Esophagus (tissue), 2 donors: ENCODE measurements around the gene COL8A1. TPM values are rescaled to one million over a fixed set of nuclear protein-coding genes. Genes with fewer than 3 reads are reported as not detected.

Source experiments
- H3K27ac ChIP-seq, 2 donors: one replicate each; pipeline ENCODE4 v1.5.1; 2013; ENCODE audit warnings: low read depth in 2 of 2, mild to moderate bottlenecking in 2 of 2, inconsistent platforms in 1 of 2, low read length in 1 of 2, moderate library complexity in 1 of 2
- H3K27me3 ChIP-seq, 2 donors: one replicate each; pipeline ENCODE4 v1.6.1; 2013; ENCODE audit warnings: low read length in 2 of 2, control low read depth in 1 of 2, mild to moderate bottlenecking in 1 of 2; ENCODE audit not compliant: insufficient read depth in 2 of 2, control insufficient read depth in 1 of 2
- H3K36me3 ChIP-seq, 2 donors: one replicate each; pipeline ENCODE4 v1.6.1; 2013; ENCODE audit warnings: low read length in 1 of 2; ENCODE audit not compliant: control insufficient read depth in 2 of 2, insufficient read depth in 2 of 2
- H3K4me1 ChIP-seq, 2 donors: one replicate each; pipeline ENCODE4 v1.6.1; 2013; ENCODE audit warnings: low read length in 1 of 2; ENCODE audit not compliant: control insufficient read depth in 2 of 2, insufficient read depth in 2 of 2
- H3K4me3 ChIP-seq, 2 donors: one replicate each; pipeline ENCODE4 v1.5.1; 2013; ENCODE audit warnings: low read length in 2 of 2, mild to moderate bottlenecking in 2 of 2, low read depth in 1 of 2, moderate library complexity in 1 of 2
- H3K9me3 ChIP-seq, 2 donors: one replicate each; pipeline ENCODE4 v1.6.1; 2013; ENCODE audit warnings: mild to moderate bottlenecking in 2 of 2, low read depth in 1 of 2, low read length in 1 of 2, moderate library complexity in 1 of 2; ENCODE audit not compliant: control insufficient read depth in 2 of 2, insufficient read depth in 1 of 2
- WGBS, 2 donors: extraction: QIAGEN DNeasy Blood & Tissue Kit; methylation state at CpG; one replicate each; pipeline ENCODE4 v1.1.7; 2013; 5-methylcytosine and 5-hydroxymethylcytosine counted together
- polyA plus RNA-seq, 2 donors: library from polyadenylated mRNA; stranded (reverse); fragments of 200-250 nt; gene quantifications; one replicate each; pipeline ENCODE4 v1.2.3, GENCODE V29; 2013
- donor health status: healthy with polysubstance abuse.
- donor health status: Bipolar disorder and iron deficiency.

Gene COL8A1
- polyA plus RNA-seq, 2 donors, result 0.84 to 1.4 TPM

- Histone ChIP-seq H3K27me3 (no peaks in the 10 kb centered on the region), H3K27ac (no peak overlapping the region), H3K9me3 (no peaks in the 10 kb centered on the region), H3K4me3 (no peak overlapping the region), H3K4me1 (no peaks in the 10 kb centered on the region), H3K36me3 (no peaks in the 10 kb centered on the region)
- WGBS, 2 donors, result 63 to 72% methylated on average over 2 of the region's 2 CpGs
Observed at GRCh38 chr3:99698932-99699331, 60.5 kb downstream of the COL8A1 start.

GRCh38 chr3:99699841-99700240, 61.4 kb downstream of the COL8A1 start:
- H3K4me1 ChIP-seq, result no peaks in the 10 kb centered on the region
- no peak overlapping the region for H3K27ac ChIP-seq
- H3K36me3 ChIP-seq, result no peaks in the 10 kb centered on the region
- WGBS, 2 donors, result 85 to 86% methylated on average over 9 of the region's 9 CpGs
- H3K27me3 ChIP-seq, result no peaks in the 10 kb centered on the region
- no peak overlapping the region for H3K4me3 ChIP-seq
- no peaks in the 10 kb centered on the region for H3K9me3 ChIP-seq

- 83 to 86% methylated on average over 8 of the region's 8 CpGs for WGBS, 2 donors
- H3K27ac ChIP-seq, result no peak overlapping the region
- no peaks in the 10 kb centered on the region for H3K9me3 ChIP-seq
- H3K4me3 ChIP-seq, result no peak overlapping the region
- no peaks in the 10 kb centered on the region for H3K27me3 ChIP-seq
- no peaks in the 10 kb centered on the region for H3K36me3 ChIP-seq
- no peaks in the 10 kb centered on the region for H3K4me1 ChIP-seq
Observed at GRCh38 chr3:99700631-99701268, 62.4 kb downstream of the COL8A1 start.

DNA sequence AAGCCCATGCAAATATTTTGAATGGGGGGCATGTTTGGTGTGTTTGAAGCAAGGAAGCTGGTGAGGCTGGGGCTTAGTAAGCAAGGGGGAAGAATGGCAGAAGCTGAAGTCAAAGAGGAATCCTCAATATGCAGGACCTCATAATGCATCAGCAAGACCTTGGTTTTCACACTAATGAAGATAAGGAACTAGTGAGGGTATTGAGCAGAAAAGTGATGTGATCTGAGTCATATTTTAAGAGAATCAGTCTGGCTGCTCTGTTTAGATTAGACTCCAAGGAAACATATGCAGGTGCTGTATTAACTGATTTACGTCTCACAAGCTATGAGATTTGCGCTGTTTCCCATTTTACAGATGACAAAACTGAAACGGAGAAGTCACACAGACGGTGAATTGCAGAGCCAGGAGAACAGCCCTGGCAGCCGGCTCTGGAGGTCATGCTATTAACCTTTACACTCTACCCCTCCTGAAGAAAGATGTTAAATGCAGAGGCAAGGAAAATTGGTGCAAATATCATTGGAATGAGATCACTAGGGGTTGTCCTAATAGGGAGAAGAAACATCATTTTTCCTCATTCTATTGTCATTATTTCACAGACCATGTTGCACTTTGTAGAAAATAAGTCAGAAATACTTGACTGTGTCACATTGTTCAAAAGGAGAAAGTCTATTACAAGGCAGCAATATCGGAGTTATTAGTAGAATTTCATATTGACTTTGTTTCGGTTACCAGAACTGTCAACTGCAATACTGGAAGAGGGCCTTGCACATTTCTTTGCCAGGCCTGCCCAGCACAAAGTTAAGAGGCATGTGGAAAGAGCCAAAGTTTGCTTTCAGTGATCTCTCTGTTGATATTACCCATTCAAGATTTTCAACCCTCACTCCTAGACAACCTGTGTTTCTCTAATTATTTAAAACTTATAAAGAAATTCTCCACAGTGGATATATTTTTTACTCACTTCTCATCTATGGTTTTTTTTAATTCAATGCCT, 64.9 kb downstream of the COL8A1 start:
- 78 to 79% methylated on average over 7 of the region's 7 CpGs for WGBS, 2 donors
- no peaks in the 10 kb centered on the region for H3K4me1 ChIP-seq
- H3K4me3 ChIP-seq, result no peak overlapping the region
- no peak overlapping the region for H3K27ac ChIP-seq
- H3K27me3 ChIP-seq, result no peaks in the 10 kb centered on the region
- no peaks in the 10 kb centered on the region for H3K9me3 ChIP-seq
- H3K36me3 ChIP-seq, result no peaks in the 10 kb centered on the region

DNA sequence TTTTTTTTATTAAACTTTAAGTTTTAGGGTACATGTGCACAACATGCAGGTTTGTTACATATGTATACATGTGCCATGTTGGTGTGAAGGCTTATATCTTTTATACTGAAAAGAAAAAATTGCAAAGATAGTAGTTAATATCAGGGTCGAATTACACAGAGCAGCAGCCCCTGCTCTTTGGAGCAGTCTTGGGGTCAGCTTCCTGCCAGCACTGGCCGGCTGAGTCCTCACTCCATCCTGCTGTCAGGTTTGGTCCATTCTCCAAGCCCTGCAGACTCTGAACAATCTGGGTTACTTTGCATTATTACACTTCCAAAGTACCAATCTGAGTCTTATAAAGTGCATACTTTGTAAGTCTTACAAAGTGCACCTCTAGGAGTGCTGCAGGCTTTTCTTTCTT, 66.0 kb downstream of the COL8A1 start:
- Histone ChIP-seq H3K27me3 (no peaks in the 10 kb centered on the region), H3K27ac (no peak overlapping the region), H3K4me1 (no peaks in the 10 kb centered on the region), H3K36me3 (no peaks in the 10 kb centered on the region), H3K4me3 (no peak overlapping the region), H3K9me3 (no peaks in the 10 kb centered on the region)
- WGBS, 2 donors, result 53 to 69% methylated on average over 2 of the region's 2 CpGs

- no peak overlapping the region for H3K27ac ChIP-seq
- H3K36me3 ChIP-seq, result no peaks in the 10 kb centered on the region
- H3K4me1 ChIP-seq, result no peaks in the 10 kb centered on the region
- H3K9me3 ChIP-seq, result no peaks in the 10 kb centered on the region
- no peak overlapping the region for H3K4me3 ChIP-seq
- WGBS, 2 donors, result 59 to 65% methylated on average over 1 of the region's 1 CpG
- H3K27me3 ChIP-seq, result no peaks in the 10 kb centered on the region
Observed at GRCh38 chr3:99706410-99706809, 68.0 kb downstream of the COL8A1 start.

DNA sequence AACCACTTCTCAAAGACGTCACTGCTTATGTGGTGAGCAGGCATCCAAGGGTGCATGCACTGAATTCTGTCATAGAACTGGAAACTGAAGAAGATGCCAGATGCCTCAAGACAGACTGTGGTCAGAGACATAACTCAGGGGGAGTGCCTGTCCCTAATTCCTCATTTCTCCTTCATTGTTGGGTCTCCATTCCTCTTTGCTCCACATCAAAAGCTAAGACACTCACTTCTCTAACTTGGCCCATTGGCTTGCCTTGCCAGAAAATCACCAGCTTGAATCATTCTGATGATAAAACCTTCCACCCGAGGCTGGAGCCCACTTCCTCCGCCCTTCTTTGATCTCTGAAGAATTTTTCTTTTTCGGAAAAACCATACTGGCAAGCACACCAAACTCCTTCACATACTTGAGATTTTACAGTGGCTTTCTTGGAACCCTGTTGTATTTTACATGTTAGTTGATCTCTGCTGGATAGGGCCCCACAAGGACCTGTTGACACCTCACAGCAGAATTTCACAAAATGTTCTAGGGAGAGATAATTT, 69.9 kb downstream of the COL8A1 start:
- Histone ChIP-seq H3K27ac (no peak overlapping the region), H3K27me3 (no peaks in the 10 kb centered on the region), H3K36me3 (no peaks in the 10 kb centered on the region), H3K4me3 (no peak overlapping the region), H3K9me3 (no peaks in the 10 kb centered on the region), H3K4me1 (no peaks in the 10 kb centered on the region)
- WGBS, 2 donors, result 79 to 82% methylated on average over 4 of the region's 4 CpGs

GRCh38 chr3:99709686-99710085, 71.3 kb downstream of the COL8A1 start:
- no peaks in the 10 kb centered on the region for H3K4me1 ChIP-seq
- no peaks in the 10 kb centered on the region for H3K9me3 ChIP-seq
- no peak overlapping the region for H3K27ac ChIP-seq
- H3K27me3 ChIP-seq, result no peaks in the 10 kb centered on the region
- 90 to 97% methylated on average over 1 of the region's 1 CpG for WGBS, 2 donors
- H3K4me3 ChIP-seq, result no peak overlapping the region
- no peaks in the 10 kb centered on the region for H3K36me3 ChIP-seq

DNA sequence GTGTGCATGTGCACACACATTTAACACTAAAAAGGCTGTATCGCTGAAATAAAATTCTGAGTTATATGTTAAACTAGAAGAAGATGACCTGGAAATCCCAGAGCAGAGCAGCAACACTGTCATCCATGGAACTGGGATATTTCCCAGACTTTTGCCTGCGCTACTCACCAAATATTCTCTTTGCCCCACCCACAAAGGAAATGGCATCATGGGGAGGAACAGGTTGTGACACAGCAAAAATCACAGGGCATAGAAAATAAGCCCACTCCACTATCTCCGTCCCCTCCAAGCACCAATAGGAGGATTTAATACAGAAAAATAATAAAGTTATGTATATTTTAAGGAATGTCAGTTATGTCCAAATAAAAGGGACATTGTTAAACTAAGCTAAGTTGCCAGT, 71.7 kb downstream of the COL8A1 start:
- no peak overlapping the region for H3K4me3 ChIP-seq
- H3K9me3 ChIP-seq, result no peaks in the 10 kb centered on the region
- H3K27ac ChIP-seq, result no peak overlapping the region
- H3K27me3 ChIP-seq, result no peaks in the 10 kb centered on the region
- no peaks in the 10 kb centered on the region for H3K4me1 ChIP-seq
- WGBS, 2 donors, result 91 to 92% methylated on average over 3 of the region's 3 CpGs
- no peaks in the 10 kb centered on the region for H3K36me3 ChIP-seq
